ENCODE data around the gene ATP6V1C2.

- no peak for TF ChIP-seq POLR2AphosphoS5 (IDR thresholded peaks at IDR 0.05; ENCODE audit: low read depth, low read length)
- no peak for TF ChIP-seq ATF3 (IDR thresholded peaks at IDR 0.05)
- no peak for TF ChIP-seq EGR1 (IDR thresholded peaks at IDR 0.05; ENCODE audit: low read depth)
- no peak for TF ChIP-seq SIN3A (IDR thresholded peaks at IDR 0.05; ENCODE audit: low read depth)
- no peak for TF ChIP-seq CTCF (IDR thresholded peaks at IDR 0.05 in 2 of 3, conservative IDR thresholded peaks at IDR 0.05 in 1 of 3; ENCODE audit: borderline replicate concordance in 1 of 3, insufficient read depth in 1 of 3, low read depth in 2 of 3, low read length in 2 of 3)
- TF ChIP-seq TCF7L2 (IDR thresholded peaks at IDR 0.05; ENCODE audit: borderline replicate concordance, extremely low read depth, insufficient read depth, insufficient read length), result no peak
- TF ChIP-seq POLR2A (IDR thresholded peaks at IDR 0.05; ENCODE audit: borderline replicate concordance, extremely low read depth, insufficient read depth, insufficient read length), result no peak
- TF ChIP-seq MAX (IDR thresholded peaks at IDR 0.05), result no peak
- TF ChIP-seq ZBTB33 (IDR thresholded peaks at IDR 0.05; ENCODE audit: extremely low read depth, insufficient replicate concordance, low read length), result no peak
- TF ChIP-seq REST (IDR thresholded peaks at IDR 0.05; ENCODE audit: low read depth), result no peak
- TF ChIP-seq EZH2 (IDR thresholded peaks at IDR 0.05), result no peak
- no peak for TF ChIP-seq SRF (IDR thresholded peaks at IDR 0.05; ENCODE audit: low read depth)
- TF ChIP-seq CEBPB (IDR thresholded peaks at IDR 0.05; ENCODE audit: low read depth), result no peak
- TF ChIP-seq RAD21 (IDR thresholded peaks at IDR 0.05; ENCODE audit: low read depth), result no peak
These were observed 81.2 kb downstream of the ATP6V1C2 start for GRCh38 chr2:10802657-10803056.

All from HCT116 (cell line).